Measurements from ENCODE around the gene OXSR1.

The OXSR1 gene

GRCh38 chr3:38255627-38256026 is 90.3 kb downstream of the OXSR1 start:
- TF ChIP-seq CTCF (IDR thresholded peaks at IDR 0.05; ENCODE audit: low read depth, low read length) (no peak), MAX (IDR thresholded peaks at IDR 0.05; ENCODE audit: low read depth, low read length) (no peak), MYC (IDR thresholded peaks at IDR 0.05; ENCODE audit: low read depth, low read length) (no peak)
- DNase-seq (ENCODE audit: low read depth) = no peak
- H3K4me3 ChIP-seq (ENCODE audit: low read depth, low read length) = no peak overlapping the region

- no peak for DNase-seq (ENCODE audit: low read depth)
- H3K4me3 ChIP-seq (ENCODE audit: low read depth, low read length) = no peak overlapping the region
Observed at GRCh38 chr3:38257583-38257982, 92.2 kb downstream of the OXSR1 start.

GRCh38 chr3:38260474-38260873 is 95.1 kb downstream of the OXSR1 start:
- no peak for DNase-seq (ENCODE audit: low read depth)
- no peak overlapping the region for H3K4me3 ChIP-seq (ENCODE audit: low read depth, low read length)
- TF ChIP-seq MYC (IDR thresholded peaks at IDR 0.05; ENCODE audit: low read depth, low read length) (no peak), MAX (IDR thresholded peaks at IDR 0.05; ENCODE audit: low read depth, low read length) (no peak), CTCF (IDR thresholded peaks at IDR 0.05; ENCODE audit: low read depth, low read length) (no peak), POLR2A (IDR thresholded peaks at IDR 0.05; ENCODE audit: extremely low read depth, insufficient read length) (no peak)

More at GRCh38 chr3:38257583-38257982, 92.2 kb downstream of the OXSR1 start:
- TF ChIP-seq POLR2A (IDR thresholded peaks at IDR 0.05; ENCODE audit: extremely low read depth, insufficient read length) = no peak
- no peak for TF ChIP-seq MYC (IDR thresholded peaks at IDR 0.05; ENCODE audit: low read depth, low read length)

GRCh38 chr3:38264353-38264771 is 99.0 kb downstream of the OXSR1 start:
- TF ChIP-seq CTCF (IDR thresholded peaks at IDR 0.05; ENCODE audit: low read depth, low read length) (no peak), MAX (IDR thresholded peaks at IDR 0.05; ENCODE audit: low read depth, low read length) (no peak), POLR2A (IDR thresholded peaks at IDR 0.05; ENCODE audit: extremely low read depth, insufficient read length) (no peak), MYC (IDR thresholded peaks at IDR 0.05; ENCODE audit: low read depth, low read length) (no peak)
- H3K4me3 ChIP-seq (ENCODE audit: low read depth, low read length) = no peak overlapping the region
- DNase-seq (ENCODE audit: low read depth) = no peak

- DNase-seq (ENCODE audit: low read depth) = no peak
Observed at GRCh38 chr3:38264779-38265178, 99.4 kb downstream of the OXSR1 start.

More at GRCh38 chr3:38264779-38265178, 99.4 kb downstream of the OXSR1 start:
- H3K4me3 ChIP-seq (ENCODE audit: low read depth, low read length) = no peak overlapping the region
- TF ChIP-seq POLR2A (IDR thresholded peaks at IDR 0.05; ENCODE audit: extremely low read depth, insufficient read length) (no peak), MAX (IDR thresholded peaks at IDR 0.05; ENCODE audit: low read depth, low read length) (no peak), CTCF (IDR thresholded peaks at IDR 0.05; ENCODE audit: low read depth, low read length) (no peak), MYC (IDR thresholded peaks at IDR 0.05; ENCODE audit: low read depth, low read length) (no peak)
